Activated CD8-positive, alpha-beta memory T cell treated with anti-CD3 and anti-CD28 coated beads, Interleukin-2, amount 50 U/mL, for 4 hours (primary cell): Measurements from ENCODE around the gene APOB.

Experiments
- DNase-seq: peaks from one replicate; pipeline ENCODE4 v3.0.0-alpha.2; 2020

The APOB gene, protein sequence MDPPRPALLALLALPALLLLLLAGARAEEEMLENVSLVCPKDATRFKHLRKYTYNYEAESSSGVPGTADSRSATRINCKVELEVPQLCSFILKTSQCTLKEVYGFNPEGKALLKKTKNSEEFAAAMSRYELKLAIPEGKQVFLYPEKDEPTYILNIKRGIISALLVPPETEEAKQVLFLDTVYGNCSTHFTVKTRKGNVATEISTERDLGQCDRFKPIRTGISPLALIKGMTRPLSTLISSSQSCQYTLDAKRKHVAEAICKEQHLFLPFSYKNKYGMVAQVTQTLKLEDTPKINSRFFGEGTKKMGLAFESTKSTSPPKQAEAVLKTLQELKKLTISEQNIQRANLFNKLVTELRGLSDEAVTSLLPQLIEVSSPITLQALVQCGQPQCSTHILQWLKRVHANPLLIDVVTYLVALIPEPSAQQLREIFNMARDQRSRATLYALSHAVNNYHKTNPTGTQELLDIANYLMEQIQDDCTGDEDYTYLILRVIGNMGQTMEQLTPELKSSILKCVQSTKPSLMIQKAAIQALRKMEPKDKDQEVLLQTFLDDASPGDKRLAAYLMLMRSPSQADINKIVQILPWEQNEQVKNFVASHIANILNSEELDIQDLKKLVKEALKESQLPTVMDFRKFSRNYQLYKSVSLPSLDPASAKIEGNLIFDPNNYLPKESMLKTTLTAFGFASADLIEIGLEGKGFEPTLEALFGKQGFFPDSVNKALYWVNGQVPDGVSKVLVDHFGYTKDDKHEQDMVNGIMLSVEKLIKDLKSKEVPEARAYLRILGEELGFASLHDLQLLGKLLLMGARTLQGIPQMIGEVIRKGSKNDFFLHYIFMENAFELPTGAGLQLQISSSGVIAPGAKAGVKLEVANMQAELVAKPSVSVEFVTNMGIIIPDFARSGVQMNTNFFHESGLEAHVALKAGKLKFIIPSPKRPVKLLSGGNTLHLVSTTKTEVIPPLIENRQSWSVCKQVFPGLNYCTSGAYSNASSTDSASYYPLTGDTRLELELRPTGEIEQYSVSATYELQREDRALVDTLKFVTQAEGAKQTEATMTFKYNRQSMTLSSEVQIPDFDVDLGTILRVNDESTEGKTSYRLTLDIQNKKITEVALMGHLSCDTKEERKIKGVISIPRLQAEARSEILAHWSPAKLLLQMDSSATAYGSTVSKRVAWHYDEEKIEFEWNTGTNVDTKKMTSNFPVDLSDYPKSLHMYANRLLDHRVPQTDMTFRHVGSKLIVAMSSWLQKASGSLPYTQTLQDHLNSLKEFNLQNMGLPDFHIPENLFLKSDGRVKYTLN (N-terminal part only)

DNA sequence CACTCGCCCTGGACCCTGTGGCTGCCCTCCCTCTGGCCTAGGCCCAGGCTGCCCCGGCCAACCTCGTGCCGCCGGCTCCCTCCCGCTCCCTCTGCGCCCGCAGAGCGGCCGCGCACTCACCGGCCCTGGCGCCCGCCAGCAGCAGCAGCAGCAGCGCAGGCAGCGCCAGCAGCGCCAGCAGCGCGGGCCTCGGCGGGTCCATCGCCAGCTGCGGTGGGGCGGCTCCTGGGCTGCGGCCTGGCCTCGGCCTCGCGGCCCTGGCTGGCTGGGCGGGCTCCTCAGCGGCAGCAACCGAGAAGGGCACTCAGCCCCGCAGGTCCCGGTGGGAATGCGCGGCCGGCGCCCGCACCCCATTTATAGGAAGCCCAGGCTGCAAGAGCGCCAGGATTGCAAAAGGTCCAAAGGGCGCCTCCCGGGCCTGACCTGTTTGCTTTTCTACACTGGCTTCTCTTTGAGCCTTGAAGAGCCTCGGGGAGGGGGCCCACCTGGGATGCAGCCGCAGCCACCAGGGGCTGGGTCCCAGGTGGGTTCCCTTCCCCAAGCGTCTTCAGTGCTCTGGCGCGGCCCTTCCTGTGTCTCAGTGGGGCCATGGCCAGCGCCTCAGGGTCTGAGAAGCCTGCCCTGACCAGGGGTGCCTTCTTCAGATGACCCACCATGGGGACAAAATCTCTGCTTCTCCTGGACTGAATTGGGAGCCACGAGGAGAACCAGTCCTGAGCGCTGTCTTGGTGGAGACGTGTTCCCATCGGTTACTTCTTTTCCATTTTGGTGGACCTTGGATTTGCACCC lies at the start of gene APOB:
APOB (minus strand) TSS at position 330 of the 789 bp plus-strand sequence; CDS start at position 202, 128 bp downstream.
- no peak for DNase-seq

DNA sequence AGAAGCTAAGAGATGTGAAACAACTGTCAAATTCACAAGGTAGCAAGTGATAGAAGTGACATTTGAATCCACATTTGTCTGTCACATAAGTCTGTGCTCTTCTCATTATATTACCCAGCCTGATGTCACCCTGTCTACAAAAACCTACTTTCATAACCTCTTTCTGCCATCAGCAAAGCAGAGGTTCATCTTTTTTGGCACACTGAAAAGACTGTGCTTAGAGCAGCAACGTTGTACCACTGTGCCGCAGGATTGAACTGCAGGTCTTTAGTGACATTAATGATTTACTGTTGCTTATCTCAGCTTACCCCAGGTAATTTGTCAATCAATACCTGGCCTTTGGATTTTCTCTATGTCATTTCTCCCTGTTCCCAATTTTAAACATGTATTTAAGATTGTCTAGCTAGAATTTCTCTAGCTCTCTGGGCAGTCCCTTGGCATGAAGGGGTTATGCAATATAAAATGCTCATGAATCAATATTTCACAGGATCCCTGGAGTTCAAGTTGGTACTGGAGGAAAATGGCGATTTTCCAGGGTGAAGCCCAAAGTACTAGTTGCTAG lies 48.5 kb upstream of the APOB start:
- no peak for DNase-seq

DNA sequence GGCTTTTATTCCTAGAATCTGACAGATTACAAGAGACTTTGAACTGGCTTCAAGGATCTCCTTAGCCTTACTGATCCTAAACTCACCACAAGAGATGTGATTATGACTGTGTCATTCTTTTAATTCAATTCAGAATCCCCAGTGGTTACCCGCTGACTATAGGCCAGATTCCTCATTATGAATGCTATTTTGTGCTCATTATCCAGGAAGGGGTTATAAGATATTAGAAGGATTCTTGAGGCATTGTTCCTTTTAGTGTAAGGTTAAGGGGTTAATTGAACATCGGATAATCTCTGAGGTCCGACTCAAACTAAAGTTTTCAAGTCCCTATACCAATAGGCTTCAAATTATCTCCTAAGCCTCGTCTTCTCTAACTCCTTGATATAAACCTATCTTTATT lies 40.5 kb upstream of the APOB start:
- no peak for DNase-seq

DNA sequence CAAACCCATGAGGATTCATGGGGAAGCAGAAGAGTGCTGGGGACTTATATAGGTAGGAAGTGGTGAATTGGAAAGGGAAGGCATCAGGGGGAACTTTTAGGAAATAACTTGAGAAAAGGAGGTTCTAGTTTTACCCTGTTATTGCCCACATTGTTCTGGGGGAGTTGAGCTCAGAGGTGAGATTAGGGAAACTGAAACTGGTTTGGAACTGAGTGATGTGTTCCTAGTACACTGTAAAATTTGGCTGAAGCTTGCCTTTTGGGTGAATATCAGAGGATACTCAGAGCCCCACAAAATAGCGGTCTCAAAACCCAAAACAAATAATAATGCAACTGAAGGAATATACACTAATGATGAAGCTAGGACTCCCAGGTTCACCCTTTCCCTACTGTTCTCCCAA lies 39.6 kb upstream of the APOB start:
- no peak for DNase-seq

DNA sequence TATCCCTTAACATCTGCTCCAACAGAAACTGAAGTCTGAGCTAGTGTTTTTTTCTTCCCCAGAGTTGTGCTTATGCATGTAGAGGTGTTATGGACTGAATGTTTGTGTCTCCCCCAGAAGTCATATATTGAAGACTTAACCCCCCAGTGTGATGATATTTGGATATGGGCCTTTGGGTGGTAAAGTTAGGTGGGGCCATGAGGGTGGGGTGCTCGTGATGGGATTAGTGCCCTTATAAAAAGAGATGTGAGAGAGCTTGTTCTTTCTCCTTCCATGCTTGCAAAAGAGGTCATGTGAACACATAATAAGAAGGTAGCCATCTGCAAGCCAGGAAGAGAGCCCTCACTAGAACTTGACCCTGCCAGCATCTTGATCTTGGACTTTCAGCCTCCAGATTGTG lies 34.4 kb upstream of the APOB start:
- no peak for DNase-seq

DNA sequence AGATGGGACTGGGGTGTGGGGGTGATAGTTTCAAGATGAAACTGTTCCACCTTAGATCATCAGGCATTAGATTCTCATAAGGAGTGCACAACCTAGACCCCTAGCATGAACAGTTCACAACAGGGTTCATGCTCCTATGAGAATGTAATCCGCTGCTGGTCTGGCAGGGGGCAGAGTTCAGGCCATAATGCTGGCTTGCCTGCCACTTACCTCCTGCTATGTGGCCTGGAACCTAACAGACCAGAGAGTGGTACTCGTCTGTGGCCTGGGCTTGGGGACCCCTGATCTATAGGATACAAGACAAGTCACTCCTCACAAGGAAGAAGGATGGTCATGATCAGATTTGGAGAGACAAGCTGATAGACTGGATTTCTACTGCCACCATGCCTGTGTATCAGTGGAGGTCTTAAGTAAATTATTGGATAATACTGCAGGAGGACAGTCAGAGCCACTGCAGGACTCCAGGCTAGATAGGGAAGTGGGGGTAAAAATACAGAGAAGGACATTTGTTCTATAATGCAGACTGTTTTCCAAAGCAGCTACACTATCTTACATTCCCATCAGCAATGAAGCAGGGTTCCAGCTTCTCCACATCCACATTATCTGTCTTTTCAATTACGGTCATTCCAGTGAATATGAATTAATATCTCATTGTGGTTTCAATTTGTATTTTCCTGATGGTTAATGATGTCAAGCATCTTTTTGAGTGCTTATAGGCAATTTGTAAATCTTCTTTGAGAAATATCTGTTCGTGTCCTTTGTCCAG lies 28.8 kb upstream of the APOB start:
- no peak for DNase-seq

DNA sequence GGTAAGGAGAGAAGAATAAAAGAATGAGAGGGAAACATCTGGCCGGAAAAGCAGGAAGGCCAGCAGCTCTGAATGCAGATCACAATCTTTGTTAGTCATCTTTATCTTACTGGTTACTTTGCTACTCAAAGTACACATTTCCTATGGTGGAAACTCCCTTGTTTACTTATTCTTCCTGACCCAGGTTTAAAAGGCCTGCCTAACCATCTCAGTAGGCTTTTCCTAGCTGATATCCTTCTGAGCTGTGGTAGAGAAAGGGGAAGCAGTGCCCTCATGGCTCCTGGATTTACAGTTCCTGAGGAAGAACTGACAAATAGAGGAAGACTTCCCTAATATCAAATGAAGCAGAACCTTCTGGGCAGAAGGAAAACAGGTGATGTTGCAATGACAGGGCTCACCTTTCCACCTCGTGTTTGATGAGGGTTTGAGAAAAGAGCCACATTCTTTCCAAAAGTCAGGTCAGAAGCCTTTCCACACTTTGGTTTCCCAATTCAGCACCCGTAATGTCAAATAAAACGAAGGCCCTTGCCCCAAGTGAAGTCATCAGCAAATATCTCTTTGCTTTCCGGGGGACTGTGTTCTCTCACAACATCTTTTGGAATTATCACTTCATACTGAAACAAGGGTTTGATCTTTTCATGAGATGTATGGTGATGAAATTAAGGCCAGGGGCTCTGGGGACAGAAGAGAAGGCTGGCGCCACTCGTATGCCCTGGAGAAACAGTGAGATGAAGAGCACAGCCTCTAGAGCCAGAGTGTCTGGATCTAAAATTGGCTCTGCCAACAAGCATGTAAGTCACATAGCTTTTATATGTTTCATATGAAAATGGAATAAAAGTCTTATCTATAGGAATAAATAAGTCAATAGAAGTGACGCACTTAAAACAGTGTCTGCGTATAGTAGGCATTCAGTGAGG lies 26.7 kb upstream of the APOB start:
- DNase-seq = no peak

DNA sequence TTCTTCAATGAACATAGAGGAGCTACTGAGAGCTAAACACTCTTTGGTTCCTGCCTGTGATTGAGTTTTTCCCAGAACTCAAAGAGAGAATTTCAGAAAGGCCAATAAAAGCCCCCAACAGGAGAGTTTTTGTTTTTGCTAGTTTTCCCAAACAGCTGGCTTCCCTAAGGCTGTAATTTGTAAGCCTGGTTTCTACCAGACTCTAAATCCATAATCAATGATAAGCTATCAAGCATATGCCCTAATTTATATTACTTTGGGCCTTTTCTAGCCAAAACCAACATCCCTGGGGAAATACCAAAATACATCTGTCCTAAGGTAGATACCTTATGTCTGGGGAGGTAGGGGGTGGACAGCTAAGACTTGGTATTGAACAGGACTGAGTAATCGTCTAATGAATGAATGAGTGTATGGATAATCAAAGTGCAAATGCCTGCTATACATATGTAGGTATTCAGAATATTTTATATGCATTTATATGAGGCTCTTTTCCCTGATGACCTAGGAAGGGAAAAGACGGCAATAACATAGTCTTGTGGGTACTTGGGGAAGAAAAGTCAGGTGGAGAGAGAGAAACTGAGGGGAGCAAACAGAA lies 26.0 kb upstream of the APOB start:
- no peak for DNase-seq

DNA sequence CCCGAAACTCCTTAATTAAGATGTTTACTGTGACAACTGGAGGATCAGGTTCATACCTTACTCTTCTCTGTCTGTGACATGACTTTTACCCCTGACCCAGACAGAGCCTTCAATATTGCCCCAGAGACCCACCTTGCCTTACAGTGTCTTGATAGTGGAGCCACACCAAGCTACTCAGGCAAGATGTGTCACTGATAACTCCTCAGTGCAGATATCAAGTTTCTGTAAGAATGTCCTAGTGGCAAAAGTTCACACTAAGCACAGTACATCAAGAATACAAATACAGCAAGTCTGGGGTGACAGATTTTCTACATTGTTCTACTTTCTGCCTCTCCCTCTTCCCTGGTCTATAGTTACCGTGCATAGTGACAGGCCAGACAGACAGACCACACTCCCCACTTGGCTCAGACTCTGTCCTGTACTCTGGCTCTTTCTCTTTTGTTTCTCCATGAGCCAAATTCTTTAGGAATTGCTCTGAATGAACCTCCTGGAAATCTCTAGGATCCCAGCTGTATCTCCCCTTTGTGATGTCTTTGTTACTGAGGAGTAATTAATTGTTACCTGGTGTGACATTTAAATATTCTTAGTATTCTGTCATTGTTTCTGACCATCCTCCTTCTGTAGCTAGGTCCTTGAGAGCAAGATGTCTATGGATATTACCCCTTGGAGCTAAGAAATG lies 24.1 kb upstream of the APOB start:
- DNase-seq = no peak

DNA sequence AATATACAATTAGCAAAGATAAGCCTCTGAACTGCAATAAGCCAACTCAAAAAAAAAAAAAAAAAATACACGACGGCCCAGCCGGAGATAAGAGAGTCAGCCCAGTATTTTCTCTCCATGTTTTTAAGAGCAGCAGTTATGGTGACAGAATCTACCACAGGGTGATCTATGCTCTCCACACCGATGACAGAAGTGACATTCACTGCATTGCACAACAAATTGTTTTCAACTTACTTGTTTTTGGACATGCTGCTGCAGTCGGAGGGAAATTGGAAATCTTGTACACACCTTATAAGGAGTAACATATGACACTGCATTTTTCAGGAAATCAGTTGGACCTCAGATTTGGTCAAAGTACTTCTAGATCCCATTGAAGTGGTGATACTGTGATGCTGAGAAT lies 23.3 kb upstream of the APOB start:
- DNase-seq = no peak

DNA sequence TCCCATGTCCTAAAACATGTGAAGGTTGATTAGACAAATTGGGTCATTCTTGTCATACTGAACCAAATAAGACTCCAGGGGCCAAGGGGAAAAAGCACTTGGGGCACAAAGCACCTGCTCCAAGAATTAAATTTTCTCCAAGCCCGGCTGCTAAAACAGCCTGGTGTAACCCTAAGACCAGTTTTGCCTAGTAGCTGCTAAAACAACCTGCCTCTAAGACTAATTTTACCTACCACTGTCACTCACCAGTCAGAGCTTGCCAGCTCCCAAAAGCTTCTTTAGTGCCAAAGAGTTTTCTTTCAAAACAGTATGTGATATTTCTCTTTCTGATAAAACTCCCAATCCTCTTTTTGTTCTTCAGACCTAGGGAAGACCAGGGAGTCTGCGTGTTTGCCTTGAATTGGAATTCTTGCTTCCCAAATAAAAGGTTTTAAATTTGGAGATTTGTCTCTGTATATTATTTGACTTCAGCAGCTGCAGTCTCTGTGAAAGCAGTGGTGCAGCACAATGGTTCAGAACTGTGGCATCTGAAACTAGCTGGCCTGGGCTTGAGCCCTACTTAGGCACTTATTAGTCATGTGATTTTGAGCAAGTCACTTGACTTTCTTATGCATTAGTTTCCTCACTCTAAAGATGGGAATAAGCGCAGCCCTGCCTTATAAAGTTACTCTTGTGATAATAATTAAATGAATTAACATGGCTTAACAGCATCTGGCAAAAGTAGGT lies 16.2 kb upstream of the APOB start:
- DNase-seq = no peak

DNA sequence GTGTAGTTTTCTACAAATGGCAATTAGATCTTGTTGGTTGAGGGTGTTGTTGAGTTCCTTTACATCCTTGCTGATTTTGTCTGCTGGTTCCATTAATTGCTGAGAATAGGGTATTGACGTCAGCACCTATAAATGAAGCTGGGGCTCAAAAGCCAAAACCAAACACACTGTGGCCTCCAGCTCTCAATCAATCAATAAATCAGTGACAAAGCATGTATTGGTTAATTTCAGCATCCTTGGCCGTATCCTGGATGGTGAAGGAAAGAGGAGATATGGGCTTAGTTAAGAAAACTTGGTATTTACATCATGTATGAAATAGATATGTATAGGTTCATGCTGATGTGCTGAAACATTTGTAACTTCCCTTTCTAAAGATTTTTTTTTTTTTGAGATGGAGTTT lies 13.2 kb upstream of the APOB start:
- DNase-seq = no peak

DNA sequence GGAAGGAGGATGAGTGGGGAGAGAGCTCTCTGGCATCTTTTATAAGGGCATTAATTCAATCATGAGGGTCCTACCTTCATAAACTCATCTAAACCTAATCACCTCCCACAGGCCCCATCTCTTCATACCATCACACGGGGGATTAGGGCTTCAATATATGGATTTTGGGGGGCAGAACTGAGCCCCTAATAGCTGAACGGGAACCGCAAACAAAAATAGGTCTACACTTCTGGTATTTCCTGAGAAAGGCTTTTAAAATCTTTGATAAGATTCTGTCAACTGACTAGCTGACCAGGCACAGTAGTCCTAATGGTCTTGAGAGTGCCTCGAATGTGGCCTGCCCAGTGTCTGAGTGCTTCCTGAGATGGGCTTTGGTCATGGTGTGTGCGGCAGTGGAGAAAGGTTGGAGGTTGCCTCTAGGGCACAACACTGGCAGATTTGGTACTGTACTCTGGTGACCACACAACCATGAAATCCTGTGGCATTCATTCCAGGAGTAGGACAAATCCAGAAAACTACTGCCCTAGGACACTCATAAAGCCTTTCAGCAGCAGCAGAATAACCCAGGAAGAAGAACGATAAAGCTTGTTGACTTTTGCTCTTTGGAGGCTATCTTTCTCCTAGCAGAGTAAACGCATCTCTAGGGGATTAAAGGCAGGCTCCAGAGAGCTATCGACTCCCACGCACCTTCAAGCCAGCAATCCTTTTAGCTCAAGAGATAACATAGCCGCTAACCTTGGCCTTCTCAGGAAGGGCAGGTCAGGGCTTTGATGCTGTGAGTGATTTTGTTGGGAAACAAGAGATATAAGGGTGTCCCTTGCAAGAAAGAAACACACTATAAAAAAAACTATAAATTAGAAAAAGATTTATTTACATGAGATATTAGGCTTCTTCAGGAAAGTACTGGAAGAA lies 12.3 kb upstream of the APOB start:
- no peak for DNase-seq

DNA sequence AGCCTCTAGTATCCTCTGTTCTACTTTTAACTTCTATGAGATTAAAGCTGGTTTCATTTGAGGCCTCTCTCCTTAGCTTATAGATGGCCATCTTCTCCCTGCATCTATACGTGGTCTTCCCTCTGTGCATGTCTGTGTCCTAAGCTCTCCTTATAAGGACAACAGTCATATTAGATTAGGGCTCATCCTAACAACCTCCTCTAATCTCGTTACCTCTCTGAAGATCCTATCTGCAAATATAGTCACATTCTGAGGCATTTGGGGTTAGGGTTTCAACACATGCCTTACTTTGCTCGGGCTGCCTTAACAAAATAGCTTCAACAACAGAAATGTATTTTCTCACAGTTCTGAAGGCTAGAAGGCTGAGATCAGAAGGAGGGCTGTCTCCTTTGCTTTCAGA lies 11.6 kb upstream of the APOB start:
- no peak for DNase-seq

DNA sequence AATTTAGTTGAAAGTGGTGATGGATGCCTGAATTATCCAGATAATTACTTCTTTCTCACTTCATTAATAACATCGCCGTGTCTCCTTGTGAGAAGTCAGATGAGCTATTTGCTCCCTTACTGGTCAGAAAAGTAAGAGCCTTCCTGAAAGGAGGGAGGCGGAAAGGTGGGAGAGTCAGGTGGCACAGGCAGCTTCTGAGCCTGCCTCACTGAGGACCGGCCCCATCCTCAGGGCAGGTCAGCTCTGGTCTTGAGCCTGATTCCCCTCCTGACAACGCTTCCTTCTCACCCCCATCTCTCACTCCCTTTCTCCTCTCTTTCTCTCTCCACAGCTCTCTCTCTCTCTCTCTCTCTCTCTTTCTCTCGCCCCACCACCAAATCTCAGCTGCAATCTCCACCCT lies 10.1 kb upstream of the APOB start:
- no peak for DNase-seq

DNA sequence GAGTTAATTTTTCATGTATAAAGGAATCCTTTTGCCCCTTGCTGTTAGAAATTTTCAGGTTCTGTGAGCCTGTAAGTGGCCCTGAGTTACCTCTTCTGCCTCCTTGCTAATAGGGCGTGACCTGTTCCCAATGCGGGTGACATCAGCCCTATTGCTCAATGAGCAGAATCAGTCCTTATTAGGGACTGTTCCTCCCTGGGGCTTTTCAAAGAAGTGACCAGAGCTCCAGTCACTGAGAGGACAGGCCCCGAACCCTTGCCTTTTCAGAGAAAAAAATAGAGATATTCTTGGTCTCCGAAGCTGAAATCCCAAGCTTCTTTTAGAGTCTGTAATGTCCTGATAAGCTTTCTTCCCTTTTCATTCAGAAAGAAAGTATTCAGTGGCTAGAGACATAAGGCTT lies 8.2 kb upstream of the APOB start:
- DNase-seq = no peak

DNA sequence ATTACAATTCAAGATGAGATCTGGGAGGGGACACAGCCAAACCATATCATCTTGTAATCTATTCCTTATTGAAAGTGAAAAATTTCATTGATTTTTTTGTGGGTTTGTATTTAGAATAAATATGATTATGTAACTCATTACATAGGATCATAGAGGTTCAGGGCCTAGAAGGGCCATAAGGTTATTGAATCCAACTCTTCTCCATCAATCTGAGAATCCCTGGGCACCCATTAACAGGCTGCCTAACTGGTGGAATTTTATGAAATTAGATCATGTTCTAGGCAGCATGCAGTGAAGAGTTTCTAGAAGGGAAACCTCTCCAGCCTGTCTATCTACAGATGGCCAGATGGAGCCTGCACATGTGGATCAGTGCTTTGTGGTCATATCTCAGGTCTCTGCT lies 6.3 kb upstream of the APOB start:
- no peak for DNase-seq
